Urinary bladder (tissue), 2 donors: ENCODE results near the gene PGAP1. TPM values are rescaled to one million over a fixed set of nuclear protein-coding genes. Genes with fewer than 3 reads are reported as not detected.

Experiments used
- polyA plus RNA-seq: library from polyadenylated mRNA; stranded (reverse); fragments of 200-250 nt; gene quantifications from one replicate; pipeline ENCODE4 v1.2.3, GENCODE V29; 2013
- small RNA-seq: library from RNA; depleted of rRNA; stranded (forward); fragments of <200 nt; gene quantifications from one replicate; pipeline ENCODE3, GENCODE V24; 2014
- total RNA-seq: library from RNA; depleted of rRNA; stranded (reverse); fragments of >200 nt; gene quantifications from one replicate; pipeline ENCODE4 v1.2.3, GENCODE V29; 2014
- donor health status: healthy.

Gene PGAP1
- total and polyA plus RNA-seq, 2 donors: 3.2 to 72.5 TPM

Small RNA genes within 50 kb of the gene (small RNA-seq; reads per million reads assigned to genes)
- gene AC012486.1: not detected

Other genes starting within 250 kb of the PGAP1 start
- 79.9 TPM for gene GTF3C3, start 127.0 kb downstream of the PGAP1 start, total RNA-seq
- gene GTF3C3, start 127.0 kb downstream of the PGAP1 start, polyA plus RNA-seq: 13.1 TPM
- gene C2orf66, start 117.4 kb downstream of the PGAP1 start, total RNA-seq: 0.32 TPM
- gene C2orf66, start 117.4 kb downstream of the PGAP1 start, polyA plus RNA-seq: 0.10 TPM